Smooth muscle cell (in vitro differentiated cells): ENCODE data around the gene COQ7. TPM values are rescaled to one million over a fixed set of nuclear protein-coding genes. Genes with fewer than 3 reads are reported as not detected.

Experiments
- DNase-seq: peaks from one replicate; lab custom pipeline; 2025; ENCODE audit not compliant: unreplicated experiment; lab: John Stamatoyannopoulos, UW
- H2AFZ ChIP-seq: fragments of 200-600 bp; sonication (generic); 2 replicates; pipeline ENCODE4 v1.6.0; 2016; ENCODE audit warnings: antibody characterized with exemption, low read depth, mild to moderate bottlenecking
- H3F3A ChIP-seq: fragments of 200-600 bp; sonication (generic); 2 replicates; pipeline ENCODE4 v1.6.0; 2017; ENCODE audit warnings: antibody characterized with exemption, low read depth
- H3K27ac ChIP-seq: fragments of 200-600 bp; sonication (generic); 2 replicates; pipeline ENCODE4 v1.5.1; 2016; ENCODE audit warnings: low read depth, mild to moderate bottlenecking
- H3K27me3 ChIP-seq: fragments of 200-600 bp; sonication (generic); 2 replicates; pipeline ENCODE4 v1.6.1; 2016; ENCODE audit warnings: low read depth, mild to moderate bottlenecking
- H3K36me3 ChIP-seq: fragments of 200-600 bp; sonication (generic); 2 replicates; pipeline ENCODE4 v1.5.1; 2016; ENCODE audit warnings: low read depth
- H3K4me1 ChIP-seq: fragments of 200-600 bp; sonication (generic); 2 replicates; pipeline ENCODE4 v1.5.1; 2016; ENCODE audit warnings: low read depth
- H3K4me2 ChIP-seq: fragments of 200-600 bp; sonication (generic); 2 replicates; pipeline ENCODE4 v1.6.0; 2016; ENCODE audit warnings: mild to moderate bottlenecking
- H3K4me3 ChIP-seq: fragments of 200-600 bp; sonication (generic); 2 replicates; pipeline ENCODE4 v1.5.1; 2016; ENCODE audit warnings: mild to moderate bottlenecking
- H3K79me2 ChIP-seq: fragments of 200-600 bp; sonication (generic); 2 replicates; pipeline ENCODE4 v1.6.0; 2016; ENCODE audit warnings: low read depth, mild to moderate bottlenecking
- H3K9ac ChIP-seq: fragments of 200-600 bp; sonication (generic); 2 replicates; pipeline ENCODE4 v1.6.0; 2016; ENCODE audit warnings: low read depth
- H3K9me3 ChIP-seq: fragments of 200-600 bp; sonication (generic); replicated peaks from 2 replicates; pipeline ENCODE4 v1.5.1; 2016; ENCODE audit warnings: low read depth
- H4K20me1 ChIP-seq: fragments of 200-600 bp; sonication (generic); 2 replicates; pipeline ENCODE4 v1.6.0; 2016; ENCODE audit warnings: low read depth
- CTCF ChIP-seq: fragments of 200-600 bp; sonication (generic); IDR thresholded peaks from 2 replicates; pipeline ENCODE4 v1.5.1; 2017; ENCODE audit warnings: borderline replicate concordance, mild to moderate bottlenecking, antibody characterized with exemption; ENCODE audit not compliant: insufficient read depth, poor library complexity, severe bottlenecking
- WGBS: methylation state at CpG from one replicate; pipeline ENCODE4 v1.1.7; 2016; ENCODE audit warnings: low lambda C conversion rate; 5-methylcytosine and 5-hydroxymethylcytosine counted together
- polyA plus RNA-seq: library from polyadenylated mRNA; unstranded; fragments of >200 nt; fragmentation: Nextera tagmentation; extraction: Ambion mirVana; gene quantifications from 2 replicates; pipeline ENCODE4 v1.2.1, GENCODE V29; 2016
- total RNA-seq: library from RNA; depleted of rRNA; stranded (reverse); fragments of >200 nt; gene quantifications from 2 replicates; pipeline ENCODE4 v1.2.3, GENCODE V29; 2014

COQ7 gene
- total and polyA plus RNA-seq, 2 experiments from 2014 or later = 10.5 to 11.4 TPM

GRCh38 chr16:19029980-19030379 lies 37.4 kb upstream of the COQ7 start:
- DNase-seq = no peak
- Histone ChIP-seq H3K4me2 (no peak overlapping the region), H4K20me1 (no peaks in the 10 kb centered on the region), H2AFZ (no peak overlapping the region), H3K4me3 (no peak overlapping the region), H3K79me2 (no peaks in the 10 kb centered on the region), H3F3A (no peaks in the 10 kb centered on the region), H3K4me1 (no peaks in the 10 kb centered on the region), H3K9me3 (no peaks in the 10 kb centered on the region), H3K27ac (no peak overlapping the region), H3K36me3 (no peaks in the 10 kb centered on the region), H3K27me3 (no peaks in the 10 kb centered on the region), H3K9ac (no peak overlapping the region)
- TF ChIP-seq CTCF = no peak
- WGBS = 91% methylated on average over 6 of the region's 6 CpGs

DNA sequence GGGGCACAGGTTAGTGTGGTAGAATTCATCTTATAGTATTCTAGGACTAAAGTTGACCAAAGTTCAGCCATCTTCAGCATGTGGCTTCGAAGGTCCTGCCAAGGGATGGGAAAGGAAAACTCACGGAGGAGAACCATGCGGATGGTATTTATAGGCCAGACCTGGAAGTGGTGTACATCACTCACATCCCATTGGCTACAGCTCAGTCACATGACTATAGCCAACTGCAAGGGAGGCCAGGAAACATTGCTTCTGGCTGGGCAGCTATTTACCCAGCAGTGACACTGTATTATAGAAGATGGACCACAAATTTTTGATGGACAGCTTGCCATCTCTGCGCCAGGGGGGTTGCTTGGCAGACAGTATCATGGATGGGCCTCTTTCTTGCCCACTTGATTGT lies 35.7 kb upstream of the COQ7 start:
- Histone ChIP-seq H3K79me2 (no peaks in the 10 kb centered on the region), H3K9me3 (no peaks in the 10 kb centered on the region), H3K27me3 (no peaks in the 10 kb centered on the region), H3F3A (no peaks in the 10 kb centered on the region), H3K9ac (no peak overlapping the region), H3K27ac (no peak overlapping the region), H3K4me1 (no peaks in the 10 kb centered on the region), H3K4me3 (no peak overlapping the region), H2AFZ (no peak overlapping the region), H3K36me3 (no peaks in the 10 kb centered on the region), H3K4me2 (no peak overlapping the region), H4K20me1 (no peaks in the 10 kb centered on the region)
- no peak for DNase-seq
- TF ChIP-seq CTCF = no peak
- WGBS = 86% methylated on average over 4 of the region's 4 CpGs

GRCh38 chr16:19033761-19034160 lies 33.7 kb upstream of the COQ7 start:
- DNase-seq = no peak
- no peak overlapping the region for H2AFZ ChIP-seq
- H3F3A ChIP-seq = no peaks in the 10 kb centered on the region
- H3K4me1 ChIP-seq = no peaks in the 10 kb centered on the region
- H3K27me3 ChIP-seq = no peaks in the 10 kb centered on the region
- 96% methylated on average over 1 of the region's 1 CpG for WGBS
- H3K4me3 ChIP-seq = no peak overlapping the region
- no peaks in the 10 kb centered on the region for H3K36me3 ChIP-seq
- H3K27ac ChIP-seq = no peak overlapping the region
- H3K9me3 ChIP-seq = no peaks in the 10 kb centered on the region
- no peaks in the 10 kb centered on the region for H3K79me2 ChIP-seq
- H4K20me1 ChIP-seq = no peaks in the 10 kb centered on the region
- no peak for TF ChIP-seq CTCF
- no peak overlapping the region for H3K4me2 ChIP-seq
- no peak overlapping the region for H3K9ac ChIP-seq

DNA sequence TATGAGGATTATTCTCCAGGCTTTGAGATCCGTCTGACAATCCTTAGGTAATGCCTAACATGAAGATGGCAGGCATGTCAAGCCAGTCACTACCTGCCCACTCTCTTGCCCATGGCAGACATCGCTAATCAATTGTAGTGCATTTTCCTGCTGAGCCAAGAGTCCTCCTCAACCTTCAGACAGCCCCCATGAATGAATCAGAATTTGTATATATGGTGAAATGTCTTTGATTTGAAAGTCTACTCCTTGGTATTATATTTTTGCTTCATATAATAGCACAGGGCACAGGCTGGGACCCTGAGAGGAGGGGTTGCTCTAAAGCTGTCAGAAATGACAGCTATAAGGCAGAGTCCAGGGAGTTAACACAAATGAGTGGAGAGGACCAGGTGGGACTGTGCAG lies 27.0 kb upstream of the COQ7 start:
- no peaks in the 10 kb centered on the region for H3K9me3 ChIP-seq
- H3K9ac ChIP-seq = no peak overlapping the region
- H2AFZ ChIP-seq = no peak overlapping the region
- no peaks in the 10 kb centered on the region for H4K20me1 ChIP-seq
- no peaks in the 10 kb centered on the region for H3K4me1 ChIP-seq
- H3K27ac ChIP-seq = no peak overlapping the region
- H3K4me3 ChIP-seq = no peak overlapping the region
- no peak for DNase-seq
- H3K27me3 ChIP-seq = no peaks in the 10 kb centered on the region
- H3K79me2 ChIP-seq = no peaks in the 10 kb centered on the region
- no peak overlapping the region for H3K4me2 ChIP-seq
- no peaks in the 10 kb centered on the region for H3K36me3 ChIP-seq
- TF ChIP-seq CTCF = no peak
- no peaks in the 10 kb centered on the region for H3F3A ChIP-seq
- 89% methylated on average over 2 of the region's 2 CpGs for WGBS
